WTC11 (cell line): ENCODE results near the gene ARID4B. TPM values are rescaled to one million over a fixed set of nuclear protein-coding genes. Genes with fewer than 3 reads are reported as not detected.

Experiments
- ATF6 ChIP-seq: sonication (generic); formaldehyde crosslinking; IDR thresholded peaks from 2 replicates; pipeline ENCODE4 v1.8.1; 2023; ENCODE audit warnings: mild to moderate bottlenecking, missing genetic modification reagents
- CREB1 ChIP-seq: sonication (generic); formaldehyde crosslinking; IDR thresholded peaks from 2 replicates; pipeline ENCODE4 v1.8.0; 2023; ENCODE audit warnings: mild to moderate bottlenecking, missing genetic modification reagents
- CTCF ChIP-seq: fragments of 200-600 bp; IDR thresholded peaks from 2 replicates; pipeline ENCODE4 v1.8.0; 2022; ENCODE audit warnings: antibody characterized with exemption
- E2F5 ChIP-seq: sonication (generic); formaldehyde crosslinking; IDR thresholded peaks from 2 replicates; pipeline ENCODE4 v1.8.1; 2022; ENCODE audit warnings: mild to moderate bottlenecking, moderate library complexity, missing genetic modification reagents
- ERG ChIP-seq: fragments of 250-450 bp; sonication (Bioruptor Pico); IDR thresholded peaks from 2 replicates; pipeline ENCODE4 v1.8.0; 2021; ENCODE audit warnings: mild to moderate bottlenecking
- GABPB1 ChIP-seq: sonication (generic); formaldehyde crosslinking; IDR thresholded peaks from 2 replicates; pipeline ENCODE4 v1.8.1; 2023; ENCODE audit warnings: mild to moderate bottlenecking, missing genetic modification reagents
- KAT7 ChIP-seq: sonication (generic); formaldehyde crosslinking; IDR thresholded peaks from 2 replicates; pipeline ENCODE4 v1.8.1; 2023; ENCODE audit warnings: missing genetic modification reagents, mild to moderate bottlenecking, borderline replicate concordance
- NFE2L1 ChIP-seq: sonication (generic); formaldehyde crosslinking; IDR thresholded peaks from 2 replicates; pipeline ENCODE4 v1.8.1; 2023; ENCODE audit warnings: missing genetic modification reagents
- NFYB ChIP-seq: sonication (generic); formaldehyde crosslinking; conservative IDR thresholded peaks from 2 replicates; pipeline ENCODE4 v1.8.0; 2022; ENCODE audit warnings: low read depth, missing genetic modification reagents
- NR1H2 ChIP-seq: sonication (generic); formaldehyde crosslinking; IDR thresholded peaks from 2 replicates; pipeline ENCODE4 v1.9.0; 2021; ENCODE audit warnings: mild to moderate bottlenecking, moderate library complexity, missing genetic modification reagents
- TEAD1 ChIP-seq: sonication (generic); formaldehyde crosslinking; IDR thresholded peaks from 2 replicates; pipeline ENCODE4 v1.8.0; 2022; ENCODE audit warnings: mild to moderate bottlenecking, missing genetic modification reagents
- ZNF121 ChIP-seq: sonication (generic); formaldehyde crosslinking; IDR thresholded peaks from 2 replicates; pipeline ENCODE4 v1.8.0; 2023; ENCODE audit warnings: missing genetic modification reagents
- ZNF263 ChIP-seq: sonication (generic); formaldehyde crosslinking; IDR thresholded peaks from 2 replicates; pipeline ENCODE4 v1.8.1; 2022; ENCODE audit warnings: low read depth, mild to moderate bottlenecking, moderate library complexity, missing genetic modification reagents
- ZNF396 ChIP-seq: fragments of 250-450 bp; sonication (Bioruptor Pico); IDR thresholded peaks from 2 replicates; pipeline ENCODE4 v1.8.0; 2021; ENCODE audit warnings: mild to moderate bottlenecking, moderate library complexity, borderline replicate concordance
- total RNA-seq: library from RNA; stranded (reverse); gene quantifications from 3 replicates; pipeline ENCODE4 v1.2.3, GENCODE V29; 2021
- TF ChIP-seq, protein P1 (sequence below): sonication (generic); formaldehyde crosslinking; IDR thresholded peaks from 2 replicates; pipeline ENCODE4 v1.8.0; 2022; ENCODE audit warnings: mild to moderate bottlenecking, missing genetic modification reagents
- TF ChIP-seq, protein P2 (sequence below): sonication (generic); formaldehyde crosslinking; IDR thresholded peaks from 2 replicates; pipeline ENCODE4 v1.8.0; 2023; ENCODE audit warnings: mild to moderate bottlenecking, missing genetic modification reagents
- TF ChIP-seq, protein P3 (sequence below): sonication (generic); formaldehyde crosslinking; IDR thresholded peaks from 2 replicates; pipeline ENCODE4 v1.8.1; 2022; ENCODE audit warnings: low read depth, missing genetic modification reagents, borderline replicate concordance
- TF ChIP-seq, protein P4 (sequence below): sonication (generic); formaldehyde crosslinking; conservative IDR thresholded peaks from 2 replicates; pipeline ENCODE4 v1.8.1; 2022; ENCODE audit warnings: mild to moderate bottlenecking, missing genetic modification reagents
- TF ChIP-seq, protein P5 (sequence below): sonication (generic); formaldehyde crosslinking; IDR thresholded peaks from 2 replicates; pipeline ENCODE4 v1.8.1; 2023; ENCODE audit warnings: mild to moderate bottlenecking, moderate library complexity, missing genetic modification reagents

Gene ARID4B
- total RNA-seq, 1 experiment from 2014 or later = 35.7 TPM

GRCh38 chr1:235367000-235367908, 39.3 kb upstream of the ARID4B start, which contains the start of gene TBCE (continued):
- TF ChIP-seq CTCF (no peak), KAT7 (CRISPR knock-in tag) (no peak), NFE2L1 (CRISPR knock-in tag) (no peak), TEAD1 (peak; percentile 32; the same call in 1 of the 2 replicates), ZNF263 (CRISPR knock-in tag) (no peak), NFYB (CRISPR knock-in tag) (no peak), CREB1 (CRISPR knock-in tag) (no peak), ZNF121 (CRISPR knock-in tag) (no peak), GABPB1 (CRISPR knock-in tag) (peak; percentile 47; the same call in 1 of the 2 replicates), ERG (CRISPR knock-in tag) (no peak), ZNF396 (CRISPR knock-in tag) (no peak), E2F5 (CRISPR knock-in tag) (no peak; the same call in 1 of the 2 replicates), NR1H2 (CRISPR knock-in tag) (no peak), ATF6 (CRISPR knock-in tag) (no peak)
- TF ChIP-seq, protein P1, sequence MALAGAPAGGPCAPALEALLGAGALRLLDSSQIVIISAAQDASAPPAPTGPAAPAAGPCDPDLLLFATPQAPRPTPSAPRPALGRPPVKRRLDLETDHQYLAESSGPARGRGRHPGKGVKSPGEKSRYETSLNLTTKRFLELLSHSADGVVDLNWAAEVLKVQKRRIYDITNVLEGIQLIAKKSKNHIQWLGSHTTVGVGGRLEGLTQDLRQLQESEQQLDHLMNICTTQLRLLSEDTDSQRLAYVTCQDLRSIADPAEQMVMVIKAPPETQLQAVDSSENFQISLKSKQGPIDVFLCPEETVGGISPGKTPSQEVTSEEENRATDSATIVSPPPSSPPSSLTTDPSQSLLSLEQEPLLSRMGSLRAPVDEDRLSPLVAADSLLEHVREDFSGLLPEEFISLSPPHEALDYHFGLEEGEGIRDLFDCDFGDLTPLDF (CRISPR knock-in tag) = no peak
- TF ChIP-seq, protein P2, sequence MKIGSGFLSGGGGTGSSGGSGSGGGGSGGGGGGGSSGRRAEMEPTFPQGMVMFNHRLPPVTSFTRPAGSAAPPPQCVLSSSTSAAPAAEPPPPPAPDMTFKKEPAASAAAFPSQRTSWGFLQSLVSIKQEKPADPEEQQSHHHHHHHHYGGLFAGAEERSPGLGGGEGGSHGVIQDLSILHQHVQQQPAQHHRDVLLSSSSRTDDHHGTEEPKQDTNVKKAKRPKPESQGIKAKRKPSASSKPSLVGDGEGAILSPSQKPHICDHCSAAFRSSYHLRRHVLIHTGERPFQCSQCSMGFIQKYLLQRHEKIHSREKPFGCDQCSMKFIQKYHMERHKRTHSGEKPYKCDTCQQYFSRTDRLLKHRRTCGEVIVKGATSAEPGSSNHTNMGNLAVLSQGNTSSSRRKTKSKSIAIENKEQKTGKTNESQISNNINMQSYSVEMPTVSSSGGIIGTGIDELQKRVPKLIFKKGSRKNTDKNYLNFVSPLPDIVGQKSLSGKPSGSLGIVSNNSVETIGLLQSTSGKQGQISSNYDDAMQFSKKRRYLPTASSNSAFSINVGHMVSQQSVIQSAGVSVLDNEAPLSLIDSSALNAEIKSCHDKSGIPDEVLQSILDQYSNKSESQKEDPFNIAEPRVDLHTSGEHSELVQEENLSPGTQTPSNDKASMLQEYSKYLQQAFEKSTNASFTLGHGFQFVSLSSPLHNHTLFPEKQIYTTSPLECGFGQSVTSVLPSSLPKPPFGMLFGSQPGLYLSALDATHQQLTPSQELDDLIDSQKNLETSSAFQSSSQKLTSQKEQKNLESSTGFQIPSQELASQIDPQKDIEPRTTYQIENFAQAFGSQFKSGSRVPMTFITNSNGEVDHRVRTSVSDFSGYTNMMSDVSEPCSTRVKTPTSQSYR = peak; percentile 62; the same call in 1 of the 2 replicates
- TF ChIP-seq, protein P3, sequence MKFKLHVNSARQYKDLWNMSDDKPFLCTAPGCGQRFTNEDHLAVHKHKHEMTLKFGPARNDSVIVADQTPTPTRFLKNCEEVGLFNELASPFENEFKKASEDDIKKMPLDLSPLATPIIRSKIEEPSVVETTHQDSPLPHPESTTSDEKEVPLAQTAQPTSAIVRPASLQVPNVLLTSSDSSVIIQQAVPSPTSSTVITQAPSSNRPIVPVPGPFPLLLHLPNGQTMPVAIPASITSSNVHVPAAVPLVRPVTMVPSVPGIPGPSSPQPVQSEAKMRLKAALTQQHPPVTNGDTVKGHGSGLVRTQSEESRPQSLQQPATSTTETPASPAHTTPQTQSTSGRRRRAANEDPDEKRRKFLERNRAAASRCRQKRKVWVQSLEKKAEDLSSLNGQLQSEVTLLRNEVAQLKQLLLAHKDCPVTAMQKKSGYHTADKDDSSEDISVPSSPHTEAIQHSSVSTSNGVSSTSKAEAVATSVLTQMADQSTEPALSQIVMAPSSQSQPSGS (CRISPR knock-in tag) = no peak
- TF ChIP-seq, protein P4, sequence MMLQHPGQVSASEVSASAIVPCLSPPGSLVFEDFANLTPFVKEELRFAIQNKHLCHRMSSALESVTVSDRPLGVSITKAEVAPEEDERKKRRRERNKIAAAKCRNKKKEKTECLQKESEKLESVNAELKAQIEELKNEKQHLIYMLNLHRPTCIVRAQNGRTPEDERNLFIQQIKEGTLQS (CRISPR knock-in tag) = no peak
- TF ChIP-seq, protein P5, sequence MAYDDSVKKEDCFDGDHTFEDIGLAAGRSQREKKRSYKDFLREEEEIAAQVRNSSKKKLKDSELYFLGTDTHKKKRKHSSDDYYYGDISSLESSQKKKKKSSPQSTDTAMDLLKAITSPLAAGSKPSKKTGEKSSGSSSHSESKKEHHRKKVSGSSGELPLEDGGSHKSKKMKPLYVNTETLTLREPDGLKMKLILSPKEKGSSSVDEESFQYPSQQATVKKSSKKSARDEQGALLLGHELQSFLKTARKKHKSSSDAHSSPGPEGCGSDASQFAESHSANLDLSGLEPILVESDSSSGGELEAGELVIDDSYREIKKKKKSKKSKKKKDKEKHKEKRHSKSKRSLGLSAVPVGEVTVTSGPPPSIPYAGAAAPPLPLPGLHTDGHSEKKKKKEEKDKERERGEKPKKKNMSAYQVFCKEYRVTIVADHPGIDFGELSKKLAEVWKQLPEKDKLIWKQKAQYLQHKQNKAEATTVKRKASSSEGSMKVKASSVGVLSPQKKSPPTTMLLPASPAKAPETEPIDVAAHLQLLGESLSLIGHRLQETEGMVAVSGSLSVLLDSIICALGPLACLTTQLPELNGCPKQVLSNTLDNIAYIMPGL (CRISPR knock-in tag) = peak; percentile 37; the same call in 1 of the 2 replicates
